ENCODE measurements around the gene SLC37A1.

The SLC37A1 gene

DNA sequence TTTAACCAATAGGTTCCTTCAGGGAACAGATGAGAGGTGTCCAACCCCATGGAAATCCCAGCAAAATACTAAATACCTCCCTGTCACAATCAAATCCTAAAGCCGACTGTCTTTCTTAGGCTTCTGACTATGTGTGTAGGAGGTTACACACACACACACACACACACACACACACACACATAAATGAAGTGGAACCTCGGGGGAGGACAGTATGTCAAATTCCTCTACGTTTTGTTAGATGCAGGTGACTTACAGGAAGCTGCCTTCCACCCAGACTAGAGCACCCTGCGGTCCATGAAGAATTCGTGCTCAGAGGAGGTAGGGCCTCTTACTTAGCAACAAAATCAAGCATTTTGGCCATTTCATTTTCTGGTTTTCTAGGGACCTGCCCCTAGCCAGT lies 34.1 kb upstream of the SLC37A1 start:
- no peak for DNase-seq

DNA sequence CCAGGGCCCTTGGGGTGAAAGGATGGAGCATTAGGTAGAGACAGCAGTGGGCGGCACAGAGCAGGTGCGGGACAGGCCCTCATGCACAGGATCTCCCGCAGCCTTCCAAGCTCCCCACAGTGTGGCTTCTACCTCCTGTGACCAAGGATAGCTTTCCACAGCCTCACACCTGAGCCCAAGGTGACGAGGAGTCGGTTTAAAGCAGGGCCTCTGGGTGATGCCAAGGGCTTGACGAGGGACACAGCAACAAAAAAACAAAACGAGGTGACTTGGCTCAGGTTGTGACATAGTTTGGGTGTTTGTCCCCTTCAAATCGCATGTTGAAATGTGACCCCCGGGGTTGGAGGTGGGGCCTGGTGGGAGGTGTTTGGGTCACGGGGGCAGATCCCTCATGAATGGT lies 32.9 kb upstream of the SLC37A1 start:
- no peak for DNase-seq

DNA sequence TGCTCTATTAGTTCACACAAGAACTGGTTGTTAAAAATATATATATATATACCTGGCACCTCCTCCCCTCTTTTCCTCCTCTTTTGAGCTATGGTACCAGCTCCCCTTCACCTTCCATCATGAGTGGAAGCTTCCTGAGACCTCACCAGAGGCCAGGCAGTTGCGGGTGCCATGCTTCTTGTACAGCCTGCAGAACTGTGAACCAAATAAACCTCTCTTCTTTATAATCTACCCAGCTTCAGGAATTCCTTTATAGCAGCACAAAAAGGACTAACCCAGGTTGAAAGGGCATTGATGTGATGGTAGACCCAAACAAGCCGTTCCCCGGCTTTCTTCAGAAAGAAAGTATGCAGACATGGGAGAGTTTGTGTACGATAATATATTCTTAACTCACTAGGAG lies 32.5 kb upstream of the SLC37A1 start:
- DNase-seq: no peak

DNA sequence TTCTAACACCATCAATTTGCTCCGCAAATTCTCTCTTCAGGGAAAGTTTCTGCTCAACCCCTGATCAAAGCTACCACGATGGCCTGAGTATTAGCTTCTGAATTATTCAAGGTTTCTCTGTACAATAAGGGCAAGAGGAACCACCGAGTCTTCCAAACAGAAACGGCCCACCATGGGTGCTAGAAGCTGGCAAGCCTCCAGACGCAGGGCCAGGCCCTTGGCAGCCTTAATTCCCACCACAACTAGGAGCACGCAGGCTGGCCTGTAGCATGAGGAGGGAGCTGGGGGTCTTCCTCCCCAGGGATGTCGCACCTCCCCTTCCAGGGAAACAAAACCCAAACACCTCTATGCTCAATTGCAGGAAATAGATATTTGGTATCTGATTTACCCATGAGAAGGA lies 28.7 kb upstream of the SLC37A1 start:
- no peak for DNase-seq

DNA sequence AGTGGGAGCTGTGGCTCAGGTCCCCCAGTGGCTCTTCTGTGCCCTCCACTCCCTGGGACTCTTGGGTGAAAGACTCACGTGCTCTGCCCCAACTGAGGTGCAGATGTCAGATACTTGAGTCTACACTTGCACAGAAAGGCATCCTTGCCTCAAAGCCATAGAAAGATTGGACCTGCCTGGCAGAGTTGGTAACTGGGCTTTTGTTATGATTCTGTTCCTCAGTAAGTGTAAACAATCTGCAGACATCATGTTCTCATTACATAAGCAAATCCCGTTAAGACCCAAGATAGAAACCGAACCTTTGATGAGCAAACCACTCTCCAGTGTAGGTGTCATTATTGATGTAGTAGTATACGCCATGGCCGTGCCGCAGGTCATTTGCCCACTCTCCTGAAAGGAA lies 27.6 kb upstream of the SLC37A1 start:
- DNase-seq: no peak

DNA sequence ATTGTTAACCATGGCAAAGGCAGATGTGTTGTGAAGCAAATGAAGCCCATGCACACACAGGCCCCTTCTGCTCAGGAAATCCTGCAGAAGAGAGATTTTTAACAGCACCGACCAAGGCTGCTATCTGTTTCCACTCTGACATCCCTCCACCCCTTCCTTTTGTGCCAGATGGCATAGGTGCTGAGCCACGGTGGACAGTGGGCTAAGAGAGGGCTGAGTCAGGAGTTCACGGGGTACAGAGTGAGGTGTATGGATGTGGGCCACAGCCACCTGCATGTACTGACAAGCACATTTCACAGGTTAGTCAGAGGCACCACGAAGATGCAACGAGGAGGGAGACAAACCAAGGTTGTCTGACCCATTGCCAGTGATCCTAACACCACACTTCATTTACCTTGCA lies 27.1 kb upstream of the SLC37A1 start:
- no peak for DNase-seq

DNA sequence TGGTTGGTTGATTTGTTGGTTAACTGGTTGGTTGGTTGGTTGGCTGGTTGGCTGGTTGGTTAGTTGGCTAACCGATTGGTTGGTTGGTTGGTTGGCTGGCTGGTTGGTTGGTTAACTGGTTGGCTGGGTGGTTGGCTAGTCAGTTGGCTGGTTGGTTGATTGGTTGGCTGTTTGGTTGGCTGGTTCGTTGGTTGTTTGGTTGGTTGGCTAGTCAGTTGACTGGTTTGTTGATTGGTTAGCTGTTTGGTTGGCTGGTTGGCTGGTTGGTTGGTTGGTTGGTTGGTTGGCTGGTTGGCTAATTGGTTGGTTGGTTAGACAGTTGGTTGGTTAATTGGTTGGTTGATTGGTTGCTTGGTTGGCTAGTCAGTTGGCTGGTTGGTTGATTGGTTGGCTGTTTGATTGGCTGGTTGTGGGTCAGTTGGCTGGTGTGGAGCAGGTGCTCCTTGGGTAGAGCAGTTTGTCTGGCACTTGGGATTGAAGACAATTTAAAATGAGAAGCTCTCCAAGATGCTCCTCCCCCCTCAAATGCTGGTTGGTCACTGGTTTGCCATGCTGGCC lies 24.6 kb upstream of the SLC37A1 start:
- DNase-seq: no peak

DNA sequence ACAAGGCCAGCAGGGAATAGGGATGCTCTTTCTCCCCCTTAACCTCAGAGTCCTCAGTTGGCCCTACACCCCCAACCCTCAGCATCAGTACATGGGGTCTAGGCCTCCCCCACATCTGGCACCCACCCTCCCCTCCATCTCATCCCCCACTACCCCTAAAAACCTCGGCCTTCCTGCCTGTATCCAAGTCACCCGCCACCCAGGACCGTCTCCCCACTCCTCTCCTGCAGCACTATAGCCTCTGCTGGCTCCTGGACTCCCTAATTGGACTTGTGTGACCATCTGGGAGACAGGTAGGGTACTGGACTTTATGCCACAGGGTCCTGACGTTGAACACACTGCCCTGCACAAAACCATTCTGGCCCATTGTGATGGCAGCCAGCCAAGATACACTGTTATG lies 23.7 kb upstream of the SLC37A1 start:
- no peak for DNase-seq

DNA sequence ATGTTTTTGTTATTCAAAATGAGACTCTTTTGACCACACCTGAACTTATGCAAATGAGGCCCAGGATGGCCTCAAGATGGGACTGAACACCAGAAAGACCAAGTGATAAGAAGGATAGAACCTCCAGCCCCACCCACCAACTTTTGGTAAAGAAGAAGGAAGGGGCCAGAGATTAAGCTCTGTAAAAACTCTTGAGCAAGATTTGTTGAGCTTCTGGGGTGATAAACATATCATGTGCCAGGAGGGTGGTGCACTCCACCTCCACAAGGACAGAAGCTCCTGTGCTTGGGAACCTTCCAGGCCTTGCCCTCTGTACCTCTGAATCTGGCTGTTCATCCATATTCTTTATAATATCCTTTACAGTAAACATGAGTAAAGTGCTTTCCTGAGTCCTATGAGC lies 22.9 kb upstream of the SLC37A1 start:
- no peak for DNase-seq

DNA sequence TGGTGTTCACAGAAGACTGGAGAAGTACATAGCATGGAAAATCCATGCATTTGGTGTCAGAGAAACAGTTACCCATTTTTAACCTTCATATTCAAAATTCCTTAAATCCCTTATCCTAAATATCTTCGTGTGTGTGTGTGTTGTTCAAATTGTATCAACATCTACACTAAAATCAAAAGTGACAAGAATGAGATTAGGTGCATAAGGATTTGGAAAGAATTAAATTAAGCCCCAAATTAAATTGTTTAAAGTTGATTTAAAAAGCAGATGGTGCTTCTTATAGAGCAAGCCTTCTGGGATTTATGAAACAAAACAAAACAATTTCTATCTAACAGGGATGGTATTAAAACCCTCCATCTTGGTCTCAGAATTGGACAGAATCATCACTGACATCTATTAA lies 22.3 kb upstream of the SLC37A1 start:
- DNase-seq: no peak

DNA sequence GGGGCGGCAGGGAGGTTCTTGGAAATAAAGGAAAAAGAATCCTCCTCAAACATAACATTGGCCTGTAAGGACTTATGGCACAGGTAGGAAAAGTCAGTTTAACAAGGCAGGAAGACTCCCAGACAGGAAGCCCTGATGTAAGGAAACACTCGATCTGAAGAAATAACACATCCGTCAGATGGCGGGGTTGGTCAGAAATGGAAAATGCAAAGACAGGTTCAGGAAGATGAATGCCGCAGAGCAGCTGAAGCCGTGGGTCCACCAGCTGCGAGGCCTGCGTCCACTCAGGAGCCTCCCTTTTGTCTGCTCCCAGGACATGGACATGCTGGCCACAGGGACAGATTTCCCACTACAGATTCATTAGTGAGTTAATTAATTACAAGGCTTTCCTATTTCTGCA lies 21.5 kb upstream of the SLC37A1 start:
- no peak for DNase-seq

DNA sequence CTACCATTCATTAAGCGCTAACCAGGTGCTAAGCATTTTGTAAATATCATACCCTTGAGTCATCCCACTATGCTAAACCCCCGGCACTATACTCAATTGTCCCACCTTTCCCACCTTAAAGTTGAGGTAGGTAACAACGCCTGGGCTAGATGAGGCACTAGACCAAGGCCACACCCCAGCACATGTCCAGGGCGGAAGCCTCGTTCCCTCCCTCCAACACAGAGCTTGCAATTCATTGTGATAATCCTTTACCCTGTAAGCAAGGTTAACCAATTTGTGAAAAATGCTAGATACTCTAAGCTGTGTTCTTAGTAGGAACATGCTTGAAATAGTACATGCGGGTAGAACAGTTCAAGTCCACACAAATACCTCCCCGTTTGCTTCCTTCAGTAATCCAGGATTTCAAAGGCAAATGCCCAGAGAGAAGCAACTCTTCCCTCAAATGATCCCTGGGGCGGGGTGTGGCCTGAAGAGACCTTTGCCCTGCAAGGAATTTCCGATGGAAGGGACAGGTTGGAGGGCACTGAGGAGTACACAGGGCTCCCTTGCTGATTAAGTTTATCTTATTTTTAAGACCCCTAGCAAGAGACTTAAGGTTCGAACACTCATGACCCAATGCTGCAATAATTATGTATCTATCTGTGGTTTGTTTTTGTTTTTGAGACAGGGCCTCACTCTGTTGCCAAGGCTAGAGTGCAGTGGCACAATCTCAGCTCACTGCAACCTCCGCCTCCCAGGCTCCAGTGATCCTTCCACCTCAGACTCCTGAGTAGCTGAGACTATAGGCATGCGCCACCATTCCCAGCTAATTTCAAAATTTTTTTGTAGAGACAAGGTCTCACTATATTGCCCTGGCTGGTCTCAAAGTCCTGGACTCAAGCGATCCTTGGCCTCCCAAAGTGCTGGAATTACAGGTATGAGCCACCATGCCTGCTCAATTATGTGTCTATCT lies 20.3 kb upstream of the SLC37A1 start:
- no peak for DNase-seq

DNA sequence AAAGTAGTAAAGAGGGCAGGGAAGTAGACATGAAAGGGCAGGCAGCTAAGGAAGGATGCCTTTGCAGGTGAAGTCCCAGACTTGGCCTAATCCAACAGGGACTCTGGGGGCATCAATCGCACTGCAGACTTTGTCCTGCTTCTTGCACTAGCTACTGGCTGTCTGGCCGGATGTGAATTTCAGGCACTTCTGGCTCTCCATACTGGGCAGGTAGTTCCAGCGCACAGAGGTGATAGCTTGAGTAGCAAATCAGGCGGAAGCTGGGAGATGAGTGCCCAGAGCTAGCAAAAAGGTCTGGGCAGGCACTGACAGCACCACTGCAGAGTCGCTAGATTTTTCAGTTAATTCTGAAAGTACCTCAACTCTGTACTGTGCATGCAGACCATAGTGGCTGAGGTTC lies 18.6 kb upstream of the SLC37A1 start:
- no peak for DNase-seq

DNA sequence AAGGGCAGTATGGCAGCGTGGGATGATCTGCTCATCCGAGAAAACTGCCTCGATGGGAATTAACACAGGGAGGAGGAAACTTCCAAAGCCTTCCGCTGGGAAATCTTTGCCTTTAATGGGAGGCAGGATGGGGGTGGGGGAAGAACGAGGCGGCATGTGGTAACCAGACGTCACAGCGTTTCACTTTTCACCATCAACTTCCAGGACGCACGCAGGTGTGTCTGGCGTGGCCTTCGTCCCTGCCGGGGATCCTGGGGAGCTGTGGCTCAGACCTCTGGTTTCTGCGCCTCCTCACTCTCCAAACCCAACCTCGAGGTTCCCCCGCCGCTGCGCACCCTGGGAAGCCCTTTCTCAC lies 17.9 kb upstream of the SLC37A1 start:
- no peak for DNase-seq

DNA sequence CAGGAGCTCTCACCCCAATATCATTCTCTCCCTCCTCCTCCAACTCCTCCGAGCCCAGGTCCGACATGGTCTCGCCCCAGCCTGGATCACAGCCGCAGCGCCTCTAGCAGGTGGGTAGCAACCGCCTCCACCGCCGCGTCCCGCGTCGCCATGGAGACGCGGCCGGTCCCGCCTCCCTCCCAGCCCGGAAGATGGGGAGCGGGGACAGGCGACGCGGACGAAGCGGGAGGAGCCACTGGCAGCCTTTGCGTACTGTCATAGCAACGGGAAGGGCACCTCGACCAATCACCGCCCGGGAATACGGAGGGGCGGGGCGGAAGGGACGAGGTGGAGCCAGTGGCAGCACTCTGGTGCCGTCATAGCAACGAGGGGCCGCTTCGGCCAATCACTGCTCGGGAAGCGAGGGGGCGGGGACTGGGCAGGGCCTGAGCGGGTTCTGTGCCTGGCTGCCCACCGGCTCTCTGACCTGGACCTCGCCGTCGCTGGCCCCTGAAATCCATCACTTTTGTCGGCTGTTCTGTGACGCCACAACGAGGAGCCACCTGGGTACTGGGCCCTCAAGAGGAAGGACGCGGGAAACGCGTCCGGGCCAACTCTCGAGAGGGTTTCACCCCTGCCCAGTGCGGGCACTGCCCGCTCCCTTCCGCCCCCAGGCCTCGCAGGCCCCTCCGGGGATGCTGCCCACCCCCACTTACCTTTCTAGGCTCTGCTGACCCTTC lies 17.4 kb upstream of the SLC37A1 start, which contains the start of gene RSPH1:
TSS of gene RSPH1 (minus strand) at position 105 of the 719 bp plus-strand sequence. CDS start at position 67, 38 bp downstream.
- peak; percentile 100 for DNase-seq

DNA sequence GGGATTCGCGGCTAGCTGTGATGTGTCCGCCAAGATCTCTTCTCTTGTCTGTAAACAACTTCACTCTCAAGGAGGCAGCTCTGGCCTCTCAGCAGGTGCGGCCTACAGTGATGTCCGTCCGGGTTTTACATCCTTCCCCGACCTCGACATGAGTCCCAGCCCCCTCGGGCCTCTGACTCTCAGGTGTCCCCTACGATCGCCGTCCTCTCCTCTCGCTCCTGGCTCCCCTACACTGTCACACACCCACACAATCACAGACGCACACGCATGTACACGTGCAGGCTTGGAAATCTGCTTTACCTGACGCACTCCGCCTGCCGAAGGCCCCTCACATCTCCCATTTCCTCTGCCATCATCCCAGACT lies 16.8 kb upstream of the SLC37A1 start:
- no peak for DNase-seq

DNA sequence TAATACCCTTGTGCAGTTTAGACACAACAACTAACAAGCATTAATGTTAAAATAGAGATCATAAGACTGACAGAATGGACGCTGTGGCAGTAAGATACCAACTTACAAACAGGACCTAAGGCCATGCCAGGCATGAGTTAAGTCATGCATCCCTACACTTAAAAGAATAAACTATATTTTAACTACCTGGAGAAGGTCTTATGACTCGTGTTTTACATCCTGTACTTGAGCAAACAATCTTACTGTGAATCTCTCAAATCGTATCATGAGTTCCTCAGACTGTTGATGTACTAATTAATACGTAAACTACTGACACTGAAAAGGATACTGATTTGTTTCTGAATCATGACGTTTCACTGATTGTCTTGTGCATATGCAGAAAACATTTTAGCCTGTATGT lies 15.6 kb upstream of the SLC37A1 start:
- no peak for DNase-seq

DNA sequence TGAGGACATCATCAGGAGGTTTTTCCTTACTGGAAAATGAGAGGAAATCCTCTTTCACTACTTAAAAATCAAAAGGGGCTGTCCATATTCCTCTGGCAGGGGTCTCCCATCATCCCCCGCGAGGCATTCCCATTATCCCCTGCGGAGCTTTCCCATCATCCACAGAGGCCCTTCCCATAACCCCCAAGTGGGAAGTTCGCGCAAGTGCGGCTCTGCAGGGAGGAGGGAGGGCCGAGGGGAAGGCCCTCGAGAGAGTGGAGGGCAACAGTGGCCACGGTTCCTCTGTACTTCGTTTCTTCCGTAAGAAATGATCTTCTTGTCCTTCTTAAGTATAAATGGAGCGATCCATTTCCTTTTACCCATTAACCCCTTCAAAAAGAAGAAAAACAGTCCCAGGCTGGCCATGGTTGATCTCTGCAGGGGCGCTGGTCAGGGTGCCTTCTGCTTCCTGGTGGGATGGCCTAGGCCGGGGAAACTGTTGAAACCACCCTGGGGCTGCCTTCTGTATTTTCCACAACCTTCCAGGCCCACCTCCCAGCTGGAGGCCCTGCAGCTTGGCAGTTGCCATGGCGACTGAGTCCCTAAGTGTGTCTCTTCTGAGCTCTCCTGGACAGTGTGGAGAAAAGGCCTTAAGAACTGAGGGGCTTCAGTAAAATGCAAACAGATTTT lies 14.1 kb upstream of the SLC37A1 start:
- DNase-seq: no peak

DNA sequence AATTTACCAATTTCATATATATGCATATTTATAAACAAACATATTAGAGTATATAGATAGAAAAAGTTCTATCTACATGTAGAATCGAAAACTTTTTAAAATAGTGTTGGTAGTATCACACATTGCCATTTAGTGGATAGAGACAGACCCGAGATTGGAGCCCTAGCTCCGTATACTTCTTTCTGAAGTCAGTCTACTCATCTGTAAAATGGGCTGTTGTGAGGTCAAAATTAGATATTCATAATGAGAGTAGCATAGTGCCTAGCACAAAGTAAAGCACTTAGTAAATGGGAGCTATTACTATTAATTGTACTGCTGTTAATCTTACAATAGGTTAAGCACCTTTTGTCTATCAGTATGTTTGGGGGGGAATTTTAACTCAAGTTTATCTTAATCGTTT lies 13.4 kb upstream of the SLC37A1 start:
- DNase-seq: no peak

DNA sequence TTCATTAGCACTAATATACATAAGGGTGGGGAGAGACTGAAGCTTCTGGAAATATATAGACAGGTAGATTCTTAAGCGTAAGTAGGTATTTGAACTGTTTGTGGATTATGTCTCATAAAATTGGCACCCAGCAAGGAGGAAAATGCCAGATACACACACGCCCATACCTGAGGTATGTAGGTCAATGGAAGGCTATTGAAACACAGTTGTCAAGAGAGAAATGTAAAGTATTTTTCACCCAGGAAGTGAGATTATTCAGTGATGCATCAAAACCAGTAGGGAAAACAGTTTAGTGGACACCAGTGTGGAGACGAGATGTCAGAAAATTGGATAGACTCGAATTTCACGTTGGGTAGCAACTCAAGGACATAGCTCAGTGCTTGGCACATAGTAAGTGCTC lies 12.9 kb upstream of the SLC37A1 start:
- DNase-seq: no peak

DNA sequence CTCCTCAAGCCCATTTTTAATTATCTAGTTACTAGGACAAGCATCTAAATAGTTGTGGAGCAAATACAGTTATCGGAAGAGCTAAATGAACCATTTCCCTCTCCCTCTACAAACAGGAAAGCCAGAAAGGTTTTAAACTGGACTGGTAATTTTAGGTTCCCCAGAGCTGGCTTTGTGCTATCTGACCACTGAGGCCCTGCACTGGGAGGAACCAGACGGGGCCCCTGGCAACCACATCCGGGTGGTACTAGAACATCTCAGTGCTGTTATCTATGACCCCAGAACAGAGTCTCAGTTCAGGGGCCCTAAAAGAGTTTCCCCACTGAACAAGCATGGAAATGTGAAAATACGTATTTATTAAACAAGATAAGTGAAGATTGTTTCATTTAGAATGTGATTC lies 9.9 kb upstream of the SLC37A1 start:
- DNase-seq: no peak

DNA sequence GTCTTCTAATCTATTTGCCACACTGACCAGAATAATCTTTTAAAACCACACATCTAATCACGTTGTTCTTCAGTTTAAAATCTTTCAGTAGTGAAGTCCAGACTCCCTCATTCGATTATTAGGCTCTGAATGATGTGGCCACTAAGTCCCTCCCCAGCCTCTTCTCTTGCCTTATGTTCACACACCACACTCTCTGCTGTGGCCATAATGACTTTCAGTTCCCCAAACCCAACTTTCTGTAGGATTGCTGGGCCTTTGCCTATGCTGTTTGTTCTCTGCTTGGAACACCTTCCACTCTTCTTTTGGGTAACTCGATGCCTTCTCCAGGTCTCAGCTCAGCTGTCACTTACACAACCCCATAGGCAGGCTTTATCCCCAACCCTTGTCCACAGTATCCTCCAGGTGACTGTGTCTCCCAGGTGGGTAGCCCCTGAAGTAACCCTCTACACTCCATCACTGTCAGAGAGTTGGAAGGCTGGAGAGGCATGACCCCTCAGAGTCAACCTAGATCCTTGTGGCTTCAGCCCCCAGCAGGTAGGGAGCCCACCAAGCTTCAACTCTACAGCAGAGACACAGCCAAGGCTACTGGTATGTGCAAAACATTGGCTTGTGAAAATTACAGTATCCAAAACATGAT lies 8.4 kb upstream of the SLC37A1 start:
- no peak for DNase-seq

DNA sequence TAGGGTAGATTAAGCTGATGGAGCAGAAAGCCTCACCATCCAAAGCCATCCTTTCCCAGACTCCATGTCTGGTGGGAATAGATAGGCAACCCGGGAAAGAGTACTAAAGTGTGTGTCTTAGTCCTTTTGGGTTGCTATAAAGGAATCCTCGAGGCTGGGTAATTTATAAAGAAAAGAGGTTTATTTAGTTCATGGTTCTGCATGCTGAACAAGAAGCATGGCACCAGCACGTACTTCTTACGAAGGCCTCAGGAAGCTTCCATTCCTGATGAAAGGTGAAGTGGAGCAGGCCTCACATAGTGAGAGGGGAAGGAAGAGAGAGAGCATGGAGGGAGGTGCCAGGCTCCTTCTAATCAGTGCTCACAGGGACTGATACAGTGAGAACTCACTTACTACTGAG lies 6.2 kb upstream of the SLC37A1 start:
- DNase-seq: no peak

Measured in CD4-positive, alpha-beta T cell treated with Interleukin-1 beta for 1 hour (primary cell).